ENCODE results near the gene SNCAIP.

The SNCAIP gene

GRCh38 chr5:122500245-122501088 is 188.4 kb downstream of the SNCAIP start:
- no peaks in the 10 kb centered on the region for H3K36me3 ChIP-seq (ENCODE audit: insufficient read depth, low read length)
- no peak overlapping the region for H3K9ac ChIP-seq (ENCODE audit: low read depth, low read length)
- H3K9me3 ChIP-seq (ENCODE audit: control insufficient read depth, insufficient read depth, low read length) = no peaks in the 10 kb centered on the region
- H3K4me1 ChIP-seq (ENCODE audit: insufficient read depth, low read length) = peaks cover 12% of the 10 kb centered on the region

GRCh38 chr5:122501089-122501435 is 189.0 kb downstream of the SNCAIP start:
- Histone ChIP-seq H3K36me3 (ENCODE audit: insufficient read depth, low read length) (no peaks in the 10 kb centered on the region), H3K9me3 (ENCODE audit: control insufficient read depth, insufficient read depth, low read length) (no peaks in the 10 kb centered on the region), H3K4me1 (ENCODE audit: insufficient read depth, low read length) (peaks cover 12% of the 10 kb centered on the region), H3K9ac (ENCODE audit: low read depth, low read length) (no peak overlapping the region)

GRCh38 chr5:122507045-122507444 is 195.0 kb downstream of the SNCAIP start:
- H3K4me1 ChIP-seq (ENCODE audit: insufficient read depth, low read length) = no peaks in the 10 kb centered on the region
- H3K9ac ChIP-seq (ENCODE audit: low read depth, low read length) = no peak overlapping the region
- no peaks in the 10 kb centered on the region for H3K9me3 ChIP-seq (ENCODE audit: control insufficient read depth, insufficient read depth, low read length)
- no peaks in the 10 kb centered on the region for H3K36me3 ChIP-seq (ENCODE audit: insufficient read depth, low read length)

DNA sequence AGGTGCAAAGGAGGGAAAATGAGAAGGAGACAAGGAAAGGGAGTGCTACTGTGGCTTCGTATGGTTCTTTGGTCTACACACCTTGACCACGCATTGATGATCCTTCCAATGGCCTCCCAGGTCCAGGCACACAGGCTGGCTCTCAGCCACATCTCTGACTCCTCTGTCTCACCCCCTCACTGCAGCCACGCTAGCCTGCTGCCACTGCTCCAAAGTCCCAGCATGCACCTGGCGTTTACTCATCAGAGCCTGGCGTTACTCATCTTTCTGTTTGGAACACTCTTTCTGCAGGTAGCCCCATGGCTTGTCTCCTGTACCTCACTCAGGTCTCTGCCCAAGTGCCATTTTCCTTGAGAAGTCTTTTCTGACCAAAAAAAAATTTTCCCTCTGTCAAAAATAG is 195.5 kb downstream of the SNCAIP start:
- no peak overlapping the region for H3K9ac ChIP-seq (ENCODE audit: low read depth, low read length)
- no peaks in the 10 kb centered on the region for H3K9me3 ChIP-seq (ENCODE audit: control insufficient read depth, insufficient read depth, low read length)
- no peaks in the 10 kb centered on the region for H3K36me3 ChIP-seq (ENCODE audit: insufficient read depth, low read length)
- no peaks in the 10 kb centered on the region for H3K4me1 ChIP-seq (ENCODE audit: insufficient read depth, low read length)

DNA sequence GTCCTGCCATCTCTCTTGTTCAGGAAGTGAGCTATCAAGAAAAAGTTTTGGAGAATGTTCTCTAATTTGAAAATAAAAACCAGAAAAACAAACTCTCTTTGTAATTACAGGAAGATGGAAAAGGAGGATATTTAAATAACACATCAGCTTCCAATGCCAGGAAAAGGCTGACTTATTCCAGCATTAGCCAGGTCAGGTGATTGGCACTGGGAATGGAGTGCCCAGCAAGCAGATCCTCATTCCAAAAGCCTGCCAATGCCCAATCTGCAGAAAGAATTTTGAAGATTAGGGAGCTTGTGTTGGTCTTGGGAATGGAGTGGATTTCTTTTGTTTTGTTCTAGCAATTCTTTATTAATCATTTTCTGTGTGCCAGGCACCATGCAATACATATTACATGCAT is 196.6 kb downstream of the SNCAIP start:
- no peak overlapping the region for H3K9ac ChIP-seq (ENCODE audit: low read depth, low read length)
- H3K9me3 ChIP-seq (ENCODE audit: control insufficient read depth, insufficient read depth, low read length) = no peaks in the 10 kb centered on the region
- no peaks in the 10 kb centered on the region for H3K36me3 ChIP-seq (ENCODE audit: insufficient read depth, low read length)
- no peaks in the 10 kb centered on the region for H3K4me1 ChIP-seq (ENCODE audit: insufficient read depth, low read length)

Measured in ES-I3 (cell line).